Right lobe of liver (tissue), 6 donors: Measurements from ENCODE around the gene PRKCZ. TPM values are rescaled to one million over a fixed set of nuclear protein-coding genes. Genes with fewer than 3 reads are reported as not detected.

Experiments used
- ATAC-seq, 4 donors: fragments of 200-7000 bp; cut with Tn5 transposase; one replicate each; pipeline ENCODE4 v1.9.1; 2020; ENCODE audit warnings: mild to moderate bottlenecking in 4 of 4, moderate library complexity in 4 of 4
- DNase-seq, 3 donors: peaks; one replicate each; pipeline ENCODE4 v3.0.0-alpha.2; 2020
- H3K27ac ChIP-seq, 3 donors: fragments of 200-600 bp; one replicate each; pipeline ENCODE4 v1.8.0; 2022
- H3K27me3 ChIP-seq, 2 donors: fragments of 200-600 bp; one replicate each; pipeline ENCODE4 v1.8.0; 2022
- H3K36me3 ChIP-seq, 4 donors: fragments of 200-600 bp; sonication (generic) in 1 of 4; one replicate each; pipeline versions ENCODE4 v1.5.1 to v1.8.0; 2017 to 2022; ENCODE audit warnings: control low read depth in 1 of 4
- H3K4me1 ChIP-seq, 4 donors: fragments of 200-600 bp; sonication (generic) in 1 of 4; one replicate each; pipeline versions ENCODE4 v1.5.1 to v1.8.0; 2017 to 2022; ENCODE audit warnings: control low read depth in 1 of 4
- H3K4me3 ChIP-seq, 3 donors: fragments of 200-600 bp; one replicate each; pipeline ENCODE4 v1.8.0; 2022
- H3K9me3 ChIP-seq, 4 donors: fragments of 200-600 bp; sonication (generic) in 1 of 4; one replicate each; pipeline versions ENCODE4 v1.5.1 to v1.8.0; 2017 to 2022; ENCODE audit warnings: control low read depth in 1 of 4
- POLR2A ChIP-seq: fragments of 450-650 bp; IDR thresholded peaks from one replicate; pipeline ENCODE4 v1.6.1; 2017; ENCODE audit warnings: antibody characterized with exemption, mild to moderate bottlenecking
- WGBS: methylation state at CpG from one replicate; pipeline ENCODE4 v1.1.6; 2018; ENCODE audit warnings: low coverage, low lambda C conversion rate; ENCODE audit not compliant: insufficient coverage; ENCODE audit errors: missing lambda C conversion rate; 5-methylcytosine and 5-hydroxymethylcytosine counted together
- intact Hi-C, 2 donors: fragments of 100-400 bp; cut with DNase I; formaldehyde crosslinking; loops; one replicate each; pipeline versions ENCODE4 v1.11.2 to v1.14.1; 2022
- total RNA-seq, 6 experiments: library from RNA; depleted of rRNA in 2 of 6; stranded (reverse); fragments of >200 nt in 2 of 6; fragmentation: NEBNext Ultra II Directional in 3 of 6; extraction: Animal tissue kit (Norgen Biotek cat#: 25700) in 3 of 6; gene quantifications; one replicate each; pipeline versions ENCODE4 v1.1.0 to v1.2.4, GENCODE V29; 2016 to 2023
- TF ChIP-seq, protein P1 (sequence below), 4 donors: fragments of 200-600 bp in 3 of 4; fragments of 450-650 bp in 1 of 4; IDR thresholded peaks; one replicate each; pipeline versions ENCODE4 v1.5.1 to v1.8.0; 2016 to 2022; ENCODE audit warnings: antibody characterized with exemption in 4 of 4, mild to moderate bottlenecking in 2 of 4
- donor health status: DM: no; HTN: yes; CAD: no.
- donor health status: DM: no; HTN: no; CAD: no.
- donor health status: DM: no; HTN: no; CAD: no.
- donor health status: DM: no; HTN: yes; CAD: no.
- donor health status: DM: no; HTN: yes; CAD: no.

PRKCZ gene
- total RNA-seq, 6 experiments from 2014 or later = 10.3 to 20.1 (median 15.8) TPM

DNA sequence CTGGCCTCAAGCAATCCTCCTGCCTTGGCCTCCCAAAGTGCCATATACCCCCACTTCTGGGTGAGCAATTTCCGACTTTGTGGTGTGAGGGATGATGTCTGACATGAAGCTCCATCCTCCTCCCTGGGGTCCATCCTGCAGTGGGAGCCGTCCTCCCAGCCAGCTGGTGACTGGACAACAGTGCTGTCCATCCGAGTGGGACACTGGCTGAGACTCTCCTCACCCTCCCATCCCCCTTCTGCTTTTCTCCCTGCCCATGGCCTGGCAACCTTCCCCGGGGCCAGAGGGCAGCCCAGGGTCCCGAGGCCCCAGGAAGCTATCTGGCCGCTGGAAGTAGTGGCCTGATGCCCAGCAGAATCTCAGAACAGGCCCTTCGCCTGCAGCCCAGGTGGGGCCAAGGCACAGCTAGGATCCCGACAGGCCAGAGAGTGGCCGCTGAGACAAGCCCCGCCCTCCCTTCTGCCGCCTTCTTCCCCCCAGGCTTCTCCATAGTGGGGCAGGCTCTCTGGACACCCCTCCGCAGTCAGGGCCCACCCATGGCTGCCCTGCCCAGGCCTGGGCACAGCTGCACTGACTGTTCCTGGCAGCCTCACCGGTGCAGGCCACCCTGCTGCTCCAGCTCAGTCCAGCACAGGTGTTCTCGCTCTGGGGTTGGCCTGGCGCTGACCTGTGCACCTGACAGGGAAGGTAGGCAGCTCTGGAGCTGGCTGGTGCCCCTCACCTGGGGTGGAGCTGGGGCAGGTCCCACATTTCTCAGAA, 152.8 kb downstream of the PRKCZ start:
- WGBS = no CpG with 5 or more reads among the region's 15 CpGs
- Histone ChIP-seq H3K4me1 (peaks cover 0 to 26% (median 13%) of the 10 kb centered on the region in 4 donors), H3K4me3 (no peak overlapping the region), H3K9me3 (no peaks in the 10 kb centered on the region), H3K36me3 (no peaks in the 10 kb centered on the region), H3K27ac (no peak overlapping the region), H3K27me3 (no peaks in the 10 kb centered on the region)
- intact Hi-C loops = no loop called here
- ATAC-seq = no peak
- DNase-seq = peak in 1 of 3 donors; percentile 52
- TF ChIP-seq POLR2A = no peak
- TF ChIP-seq, protein P1, sequence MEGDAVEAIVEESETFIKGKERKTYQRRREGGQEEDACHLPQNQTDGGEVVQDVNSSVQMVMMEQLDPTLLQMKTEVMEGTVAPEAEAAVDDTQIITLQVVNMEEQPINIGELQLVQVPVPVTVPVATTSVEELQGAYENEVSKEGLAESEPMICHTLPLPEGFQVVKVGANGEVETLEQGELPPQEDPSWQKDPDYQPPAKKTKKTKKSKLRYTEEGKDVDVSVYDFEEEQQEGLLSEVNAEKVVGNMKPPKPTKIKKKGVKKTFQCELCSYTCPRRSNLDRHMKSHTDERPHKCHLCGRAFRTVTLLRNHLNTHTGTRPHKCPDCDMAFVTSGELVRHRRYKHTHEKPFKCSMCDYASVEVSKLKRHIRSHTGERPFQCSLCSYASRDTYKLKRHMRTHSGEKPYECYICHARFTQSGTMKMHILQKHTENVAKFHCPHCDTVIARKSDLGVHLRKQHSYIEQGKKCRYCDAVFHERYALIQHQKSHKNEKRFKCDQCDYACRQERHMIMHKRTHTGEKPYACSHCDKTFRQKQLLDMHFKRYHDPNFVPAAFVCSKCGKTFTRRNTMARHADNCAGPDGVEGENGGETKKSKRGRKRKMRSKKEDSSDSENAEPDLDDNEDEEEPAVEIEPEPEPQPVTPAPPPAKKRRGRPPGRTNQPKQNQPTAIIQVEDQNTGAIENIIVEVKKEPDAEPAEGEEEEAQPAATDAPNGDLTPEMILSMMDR (IDR thresholded peaks at IDR 0.05) = no peak

- no peaks in the 10 kb centered on the region for H3K36me3 ChIP-seq
- H3K27ac ChIP-seq = peak overlapping the region; percentile 39 to 76 (median 57)
- intact Hi-C loops = no loop called here
- DNase-seq (peak in 2 of 3 donors; percentile 58 to 59), ATAC-seq (no peak)
- TF ChIP-seq, protein P1 (IDR thresholded peaks at IDR 0.05) = no peak
- TF ChIP-seq POLR2A = no peak
- H3K27me3 ChIP-seq = no peaks in the 10 kb centered on the region
- peaks cover 0 to 34% (median 17%) of the 10 kb centered on the region in 4 donors for H3K4me1 ChIP-seq
- peak overlapping the region; percentile 33 to 52 (median 38) for H3K4me3 ChIP-seq
- H3K9me3 ChIP-seq = no peaks in the 10 kb centered on the region
- WGBS = 98% methylated on average over 6 of the region's 25 CpGs
Observed at GRCh38 chr1:2203671-2204414, 153.6 kb downstream of the PRKCZ start.

DNA sequence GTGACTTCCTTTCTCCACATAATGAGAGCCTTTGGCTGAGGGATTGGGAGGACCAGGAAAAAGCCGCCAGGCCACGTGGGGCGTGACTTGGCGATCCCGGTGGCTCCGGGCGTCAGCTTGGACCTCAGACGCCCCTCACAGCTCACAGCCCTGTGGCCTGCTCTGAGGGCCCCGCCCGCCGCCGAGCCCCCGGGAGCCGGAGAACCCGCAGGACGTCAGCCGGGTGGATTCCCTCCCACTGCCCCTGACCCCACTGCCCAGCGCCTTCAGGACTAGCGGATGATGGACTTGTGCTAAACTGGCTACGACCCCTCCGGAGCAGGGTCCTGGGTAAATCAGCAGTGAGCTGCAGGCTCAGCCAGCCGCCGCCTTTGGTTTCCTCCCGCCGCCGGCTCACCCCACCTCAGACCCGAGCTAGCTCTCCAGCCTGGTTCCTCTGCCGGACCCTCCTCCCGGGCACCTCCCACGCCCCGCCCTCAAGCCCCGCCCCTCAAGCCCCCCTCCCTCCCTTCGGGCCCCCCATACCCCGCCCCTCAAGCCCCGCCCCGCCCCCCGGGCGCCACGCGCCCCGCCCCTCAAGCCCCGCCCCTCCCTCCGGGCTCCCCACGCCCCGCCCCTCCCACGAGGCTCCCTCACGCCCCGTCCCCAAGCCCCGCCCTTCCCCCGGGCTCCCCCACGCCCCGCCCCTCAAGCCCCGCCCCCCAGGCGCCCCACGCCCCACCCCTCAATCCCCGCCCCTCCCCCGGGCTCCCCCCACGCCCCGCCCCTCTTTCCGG, 154.4 kb downstream of the PRKCZ start:
- Histone ChIP-seq H3K36me3 (no peaks in the 10 kb centered on the region), H3K4me1 (peaks cover 0 to 36% (median 17%) of the 10 kb centered on the region in 4 donors), H3K9me3 (no peaks in the 10 kb centered on the region), H3K27me3 (no peaks in the 10 kb centered on the region), H3K27ac (peak overlapping the region; percentile 39 to 76 (median 57)), H3K4me3 (peak overlapping the region; percentile 33 to 52 (median 38))
- 6% methylated on average over 13 of the region's 60 CpGs for WGBS
- peak; percentile 88 to 91 (median 91) for DNase-seq
- TF ChIP-seq POLR2A = peak; percentile 40
- TF ChIP-seq, protein P1 (IDR thresholded peaks at IDR 0.05) = no peak
- intact Hi-C loops = no loop called here
- peak; percentile 47 to 53 (median 51) for ATAC-seq

GRCh38 chr1:2205191-2205952, 155.2 kb downstream of the PRKCZ start:
- H3K27me3 ChIP-seq = no peaks in the 10 kb centered on the region
- DNase-seq (peak; percentile 99), ATAC-seq (peak; percentile 75 to 82 (median 79))
- no peaks in the 10 kb centered on the region for H3K36me3 ChIP-seq
- 1% methylated on average over 31 of the region's 84 CpGs for WGBS
- no peaks in the 10 kb centered on the region for H3K9me3 ChIP-seq
- H3K27ac ChIP-seq = peak overlapping the region; percentile 71 to 97 (median 72)
- intact Hi-C loops = no loop called here
- peak; percentile 72 for TF ChIP-seq POLR2A
- TF ChIP-seq, protein P1 (IDR thresholded peaks at IDR 0.05) = no peak
- peak overlapping the region; percentile 33 to 58 (median 45) for H3K4me3 ChIP-seq
- H3K4me1 ChIP-seq = peaks cover 0 to 36% (median 17%) of the 10 kb centered on the region in 4 donors
